TTC549 (cell line): ENCODE results near the gene ROR2.

ENCODE experiments used
- FAIRE-seq: peaks from 2 replicates; lab custom pipeline; 2012; peaks lifted over from hg19 to GRCh38; lab: Jason Lieb, UNC

The ROR2 gene

DNA sequence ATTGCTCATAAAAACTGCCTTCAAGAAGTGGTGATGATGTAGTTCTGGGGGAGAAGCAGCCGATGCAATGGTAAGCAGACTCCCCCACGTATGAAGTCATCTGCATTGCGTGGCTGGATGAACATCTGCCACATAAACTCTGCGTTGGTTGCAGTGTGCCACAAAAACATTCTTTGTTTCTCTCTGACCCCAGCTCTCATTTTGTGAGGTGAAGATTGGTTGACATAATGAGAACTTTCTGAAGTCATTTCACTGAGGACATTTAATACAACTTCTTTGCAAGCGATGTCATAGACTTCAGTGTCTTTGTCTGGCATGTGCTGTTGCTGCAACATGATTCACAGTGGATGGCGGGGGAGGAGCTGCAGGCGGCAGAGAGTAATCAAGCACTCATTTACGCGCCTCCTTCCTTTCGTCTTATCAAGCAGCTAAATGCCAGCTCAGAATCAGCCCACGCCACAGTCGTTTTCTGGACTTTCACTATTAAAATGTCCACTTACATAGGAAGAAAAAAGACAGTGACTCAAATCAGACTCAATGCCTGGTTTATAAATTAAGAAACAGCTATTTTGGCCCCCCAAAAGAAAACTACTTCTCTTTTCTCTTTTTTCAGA lies 434.8 kb downstream of the ROR2 start:
- FAIRE-seq = no peak
